GM10847 (cell line): ENCODE data around the gene CD19.

Experiments used
- POLR2A ChIP-seq: IDR thresholded peaks from 2 replicates; pipeline ENCODE4 v1.6.1; 2011; ENCODE audit not compliant: insufficient read length; ENCODE audit errors: extremely low read depth

CD19 gene

GRCh38 chr16:28931801-28932225 is at the start of gene CD19:
Gene CD19 (plus strand): TSS chr16:28931971. CDS start chr16:28932001, 30 bp downstream.
- TF ChIP-seq POLR2A, result peak; percentile 40

GRCh38 chr16:28882551-28883160 is 49.1 kb upstream of the CD19 start:
- no peak for TF ChIP-seq POLR2A

GRCh38 chr16:28883221-28883996 is 48.4 kb upstream of the CD19 start:
- no peak for TF ChIP-seq POLR2A

GRCh38 chr16:28884045-28884444 is 47.7 kb upstream of the CD19 start:
- no peak for TF ChIP-seq POLR2A

GRCh38 chr16:28886945-28887344 is 44.8 kb upstream of the CD19 start:
- no peak for TF ChIP-seq POLR2A

GRCh38 chr16:28891964-28892890 is 39.5 kb upstream of the CD19 start:
- TF ChIP-seq POLR2A, result no peak

- TF ChIP-seq POLR2A, result no peak
Observed at GRCh38 chr16:28893291-28893690, 38.5 kb upstream of the CD19 start.

GRCh38 chr16:28895609-28896008 is 36.2 kb upstream of the CD19 start:
- TF ChIP-seq POLR2A, result no peak

- TF ChIP-seq POLR2A, result no peak
Observed at GRCh38 chr16:28897826-28898225, 33.9 kb upstream of the CD19 start.

GRCh38 chr16:28898266-28898665 is 33.5 kb upstream of the CD19 start:
- TF ChIP-seq POLR2A, result no peak

- TF ChIP-seq POLR2A, result no peak
Observed at GRCh38 chr16:28898942-28899341, 32.8 kb upstream of the CD19 start.

GRCh38 chr16:28899882-28900590 is 31.7 kb upstream of the CD19 start:
- TF ChIP-seq POLR2A, result no peak

GRCh38 chr16:28900601-28901000 is 31.2 kb upstream of the CD19 start:
- TF ChIP-seq POLR2A, result no peak

GRCh38 chr16:28901862-28902261 is 29.9 kb upstream of the CD19 start:
- TF ChIP-seq POLR2A, result no peak

GRCh38 chr16:28902909-28903308 is 28.9 kb upstream of the CD19 start:
- peak; percentile 4 for TF ChIP-seq POLR2A
